HEK293T (cell line): ENCODE measurements around the gene TNFAIP2.
"Not testable (repeated sequence)": the region's sequence is repeated elsewhere in the genome, so short reads cannot be mapped to it uniquely, and the experiment has no call there.

ENCODE experiments used
- CTCF ChIA-PET: fragments of 350-600 bp; formaldehyde crosslinking; extraction: SDS; loops from one replicate; lab custom pipeline; 2021; ENCODE audit warnings: antibody characterized with exemption, inconsistent platforms; lab: Yijun Ruan, JAX
- POLR2A ChIA-PET: fragments of 350-600 bp; formaldehyde crosslinking; extraction: SDS; loops from one replicate; lab custom pipeline; 2020; ENCODE audit warnings: antibody characterized with exemption, inconsistent platforms; lab: Yijun Ruan, JAX
- DNase-seq: peaks from one replicate; pipeline ENCODE4 v3.0.0; 2012; ENCODE audit warnings: mixed read lengths; ENCODE audit errors: extremely low spot score
- ARNT ChIP-seq: fragments of 450-650 bp; IDR thresholded peaks from 2 replicates; pipeline ENCODE4 v1.6.1; 2017; ENCODE audit warnings: mild to moderate bottlenecking
- BHLHE40 ChIP-seq: fragments of 450-650 bp; IDR thresholded peaks from 2 replicates; pipeline ENCODE4 v1.6.1; 2016; ENCODE audit warnings: mild to moderate bottlenecking, moderate library complexity, borderline replicate concordance
- CTBP1 ChIP-seq: fragments of 450-650 bp; IDR thresholded peaks from 2 replicates; pipeline ENCODE4 v1.6.1; 2016; ENCODE audit warnings: borderline replicate concordance
- ELF4 ChIP-seq: fragments of 450-650 bp; IDR thresholded peaks from 2 replicates; pipeline ENCODE4 v1.6.1; 2017; ENCODE audit warnings: antibody characterized with exemption
- FOXA1 ChIP-seq: fragments of 450-650 bp; IDR thresholded peaks from 2 replicates; pipeline ENCODE4 v1.6.1; 2016; ENCODE audit warnings: mild to moderate bottlenecking
- FOXK2 ChIP-seq: fragments of 450-650 bp; IDR thresholded peaks from 2 replicates; pipeline ENCODE4 v1.6.1; 2016; ENCODE audit warnings: mild to moderate bottlenecking
- FOXM1 ChIP-seq: fragments of 450-650 bp; IDR thresholded peaks from 2 replicates; pipeline ENCODE4 v1.6.1; 2017; ENCODE audit warnings: mild to moderate bottlenecking, borderline replicate concordance
- HDGF ChIP-seq: fragments of 450-650 bp; IDR thresholded peaks from 2 replicates; pipeline ENCODE4 v1.6.1; 2017; ENCODE audit warnings: antibody characterized with exemption, borderline replicate concordance
- L3MBTL2 ChIP-seq: fragments of 450-650 bp; conservative IDR thresholded peaks from 2 replicates; pipeline ENCODE4 v1.6.1; 2016; ENCODE audit warnings: mild to moderate bottlenecking
- LEF1 ChIP-seq: fragments of 450-650 bp; IDR thresholded peaks from 2 replicates; pipeline ENCODE4 v1.6.1; 2017; ENCODE audit warnings: mild to moderate bottlenecking, borderline replicate concordance
- NFRKB ChIP-seq: fragments of 450-650 bp; IDR thresholded peaks from 2 replicates; pipeline ENCODE4 v1.6.1; 2016; ENCODE audit warnings: mild to moderate bottlenecking, moderate library complexity
- PKNOX1 ChIP-seq: fragments of 450-650 bp; IDR thresholded peaks from 2 replicates; pipeline ENCODE4 v1.6.1; 2016
- SP1 ChIP-seq: fragments of 450-650 bp; IDR thresholded peaks from 2 replicates; pipeline ENCODE4 v1.6.1; 2017
- SUZ12 ChIP-seq: fragments of 450-650 bp; IDR thresholded peaks from 2 replicates; pipeline ENCODE4 v1.6.1; 2016; ENCODE audit warnings: mild to moderate bottlenecking
- TARDBP ChIP-seq: fragments of 450-650 bp; IDR thresholded peaks from 2 replicates; pipeline ENCODE4 v1.6.1; 2016
- ZNF384 ChIP-seq: fragments of 450-650 bp; IDR thresholded peaks from 2 replicates; pipeline ENCODE4 v1.6.1; 2016

Gene TNFAIP2

GRCh38 chr14:103164006-103164405 is 40.7 kb downstream of the TNFAIP2 start:
- no peak for DNase-seq
- ChIA-PET POLR2A (no interaction called here), CTCF (no interaction called here)
- TF ChIP-seq PKNOX1 (no peak), BHLHE40 (no peak), SUZ12 (no peak), L3MBTL2 (no peak), TARDBP (no peak), HDGF (no peak), FOXM1 (no peak), CTBP1 (no peak), ELF4 (no peak)

DNA sequence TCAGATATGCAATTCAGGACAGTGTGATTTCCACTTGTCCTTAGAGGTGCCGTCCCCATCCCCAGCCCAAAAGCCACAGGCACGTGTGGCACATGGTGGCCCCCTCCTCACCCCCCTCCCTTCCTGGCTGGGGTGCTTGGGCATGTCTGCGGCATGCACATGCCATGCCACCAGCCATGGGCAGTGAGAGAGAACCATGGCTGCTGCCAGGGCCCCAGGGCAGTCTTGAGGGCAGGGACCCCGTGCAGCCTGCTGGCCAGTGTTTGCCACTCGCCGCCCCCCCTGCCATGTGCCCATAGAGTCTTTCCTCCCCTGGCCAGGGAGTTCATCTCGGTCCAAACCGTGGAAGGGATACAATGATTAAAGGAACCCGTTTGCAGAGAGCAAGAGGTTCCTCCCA is 41.5 kb downstream of the TNFAIP2 start:
- ChIA-PET CTCF (no interaction called here), POLR2A (no interaction called here)
- no peak for DNase-seq
- TF ChIP-seq ZNF384: no peak
- TF ChIP-seq FOXA1: no peak

GRCh38 chr14:103165323-103165722 is 42.1 kb downstream of the TNFAIP2 start:
- ChIA-PET POLR2A (no interaction called here), CTCF (no interaction called here)
- no peak for DNase-seq
- TF ChIP-seq CTBP1: no peak
- no peak for TF ChIP-seq ARNT
- no peak for TF ChIP-seq SUZ12
- TF ChIP-seq FOXK2: no peak
- TF ChIP-seq NFRKB: no peak
- no peak for TF ChIP-seq SP1
- no peak for TF ChIP-seq TARDBP

GRCh38 chr14:103169954-103170353 is 46.7 kb downstream of the TNFAIP2 start:
- ChIA-PET POLR2A (no interaction called here), CTCF (no interaction called here)
- DNase-seq: no peak
- TF ChIP-seq L3MBTL2 (no peak), NFRKB (no peak)

GRCh38 chr14:103171206-103171605 is 47.9 kb downstream of the TNFAIP2 start:
- DNase-seq, POLR2A ChIA-PET, CTCF ChIA-PET: not testable (repeated sequence)

- DNase-seq: no peak
- TF ChIP-seq TARDBP (no peak), PKNOX1 (no peak), LEF1 (no peak), SP1 (no peak), ZNF384 (no peak), CTBP1 (no peak), ARNT (no peak), ELF4 (no peak), NFRKB (no peak), BHLHE40 (no peak), FOXA1 (no peak), FOXK2 (no peak), L3MBTL2 (no peak), SUZ12 (no peak), FOXM1 (no peak)
- ChIA-PET CTCF (no interaction called here), POLR2A (no interaction called here)
Measured at GRCh38 chr14:103172921-103173320, 49.7 kb downstream of the TNFAIP2 start.

DNA sequence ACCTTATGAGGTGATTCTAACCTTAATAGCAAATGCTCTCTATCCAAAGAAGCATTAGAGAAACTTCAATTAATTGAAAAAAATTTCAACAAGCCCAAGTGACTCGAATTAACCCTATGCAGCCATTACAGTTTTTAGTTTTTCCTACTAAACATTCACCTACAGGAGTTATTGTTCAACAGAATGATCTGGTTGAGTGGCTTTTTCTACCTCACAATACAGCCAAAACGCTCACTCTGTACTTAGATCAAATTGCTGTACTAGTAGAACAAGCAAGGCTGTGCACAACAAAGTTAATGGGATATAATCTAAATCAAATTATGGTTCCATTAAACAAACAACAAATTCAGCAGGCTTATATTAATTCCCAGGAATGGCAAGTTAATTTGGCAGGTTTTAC is 50.6 kb downstream of the TNFAIP2 start:
- CTCF ChIA-PET, POLR2A ChIA-PET, DNase-seq: not testable (repeated sequence)

DNA sequence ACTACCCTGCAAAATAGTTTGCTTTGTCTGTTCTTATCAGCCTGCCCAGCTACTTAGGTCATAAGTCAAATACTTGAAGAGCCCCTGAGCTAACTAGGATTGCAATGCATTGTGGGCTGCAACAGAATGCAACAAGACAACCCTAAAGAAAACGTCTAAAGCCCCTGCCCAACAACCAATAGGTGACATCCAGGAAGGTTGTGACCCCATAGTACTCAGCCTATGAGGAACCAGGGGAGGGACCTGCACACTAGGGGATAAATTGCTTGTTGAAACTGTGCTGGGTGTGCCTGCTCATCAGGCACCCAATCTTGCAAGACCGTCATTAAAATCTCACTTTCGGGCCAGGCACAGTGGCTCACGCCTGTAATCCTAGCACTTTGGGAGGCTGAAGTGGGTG is 52.9 kb downstream of the TNFAIP2 start:
- CTCF ChIA-PET: interaction anchor here (0.7 to 1.0 kb wide), 2 partner anchors 71 to 116 kb away, joined by 3 to 4 read pairs; no protein-coding TSS in a partner anchor
- DNase-seq, POLR2A ChIA-PET: not testable (repeated sequence)

DNA sequence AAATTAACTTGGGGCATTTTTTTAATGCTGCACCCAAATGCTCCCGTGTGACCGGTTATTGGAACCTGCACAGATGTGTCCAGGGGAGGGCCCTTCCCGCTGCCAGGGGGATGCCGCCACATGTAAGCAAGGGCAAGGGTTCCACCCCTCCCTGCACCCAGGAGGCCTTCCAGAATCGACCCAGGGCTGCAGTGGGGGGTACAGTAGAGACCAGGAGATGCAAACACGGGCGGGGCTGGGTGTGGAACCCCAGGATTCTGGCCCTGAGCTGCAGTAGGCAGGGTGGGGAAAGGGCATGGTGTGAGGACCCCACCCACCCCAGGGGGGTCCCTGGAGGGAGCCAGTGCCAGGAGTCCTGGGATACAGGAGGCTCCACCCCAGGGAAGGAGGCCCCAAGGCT is 54.1 kb downstream of the TNFAIP2 start:
- TF ChIP-seq TARDBP (no peak), ARNT (no peak), NFRKB (no peak), ZNF384 (no peak), FOXA1 (no peak), BHLHE40 (no peak), SP1 (no peak), FOXK2 (no peak), HDGF (no peak), SUZ12 (no peak), PKNOX1 (no peak), CTBP1 (no peak), LEF1 (no peak), ELF4 (no peak)
- ChIA-PET CTCF (interaction anchor here (0.7 to 1.1 kb wide), 2 partner anchors 40 to 72 kb away, joined by 3 read pairs; no protein-coding TSS in a partner anchor), POLR2A (no interaction called here)
- no peak for DNase-seq
